HuH-7 (cell line): ENCODE results near the gene MEGF11.

Experiments used
- DNase-seq: peaks from one replicate; pipeline ENCODE4 v3.0.0; 2011; ENCODE audit warnings: low spot score

The MEGF11 gene

GRCh38 chr15:66215811-66216210 is 37.7 kb downstream of the MEGF11 start:
- no peak for DNase-seq

- no peak for DNase-seq
Observed at GRCh38 chr15:66214246-66214645, 39.3 kb downstream of the MEGF11 start.

GRCh38 chr15:66212563-66212921 is 41.0 kb downstream of the MEGF11 start:
- DNase-seq, result no peak

GRCh38 chr15:66211670-66212562 is 41.6 kb downstream of the MEGF11 start:
- no peak for DNase-seq

GRCh38 chr15:66210684-66211083 is 42.9 kb downstream of the MEGF11 start:
- no peak for DNase-seq

- DNase-seq, result no peak
Observed at GRCh38 chr15:66198757-66199156, 54.8 kb downstream of the MEGF11 start.

GRCh38 chr15:66196602-66197001 is 56.9 kb downstream of the MEGF11 start:
- DNase-seq, result no peak

- no peak for DNase-seq
Observed at GRCh38 chr15:66195621-66196230, 57.8 kb downstream of the MEGF11 start.

- DNase-seq, result no peak
Observed at GRCh38 chr15:66193066-66193465, 60.5 kb downstream of the MEGF11 start.

GRCh38 chr15:66190746-66191145 is 62.8 kb downstream of the MEGF11 start:
- no peak for DNase-seq

GRCh38 chr15:66189291-66189690 is 64.3 kb downstream of the MEGF11 start:
- no peak for DNase-seq

- DNase-seq, result no peak
Observed at GRCh38 chr15:66188464-66188863, 65.1 kb downstream of the MEGF11 start.

GRCh38 chr15:66187271-66187670 is 66.3 kb downstream of the MEGF11 start:
- no peak for DNase-seq

- no peak for DNase-seq
Observed at GRCh38 chr15:66186049-66186825, 67.3 kb downstream of the MEGF11 start.

GRCh38 chr15:66184936-66185790 is 68.4 kb downstream of the MEGF11 start:
- no peak for DNase-seq

GRCh38 chr15:66184492-66184891 is 69.1 kb downstream of the MEGF11 start:
- DNase-seq, result no peak

GRCh38 chr15:66180531-66181097 is 72.9 kb downstream of the MEGF11 start:
- DNase-seq, result no peak

- DNase-seq, result no peak
Observed at GRCh38 chr15:66178531-66178910, 75.0 kb downstream of the MEGF11 start.

GRCh38 chr15:66172324-66172980 is 81.1 kb downstream of the MEGF11 start:
- no peak for DNase-seq

GRCh38 chr15:66171841-66172240 is 81.7 kb downstream of the MEGF11 start:
- DNase-seq, result no peak

GRCh38 chr15:66170716-66171115 is 82.8 kb downstream of the MEGF11 start:
- DNase-seq, result no peak
